SU-DHL-6 (cell line): ENCODE measurements around the gene MAP2.

Source experiments
- CTCF ChIP-seq: fragments of 200-600 bp; sonication (generic); IDR thresholded peaks from one replicate; pipeline ENCODE4 v1.5.1; 2017; ENCODE audit warnings: antibody characterized with exemption, mild to moderate bottlenecking, low read length, moderate library complexity; ENCODE audit not compliant: insufficient read depth, poor library complexity, severe bottlenecking
- EZH2phosphoT487 ChIP-seq: fragments of 200-600 bp; sonication (generic), shearing (Covaris generic); conservative IDR thresholded peaks from 2 replicates; pipeline ENCODE4 v1.6.1; 2018; ENCODE audit warnings: mild to moderate bottlenecking, antibody characterized with exemption, low read length, moderate library complexity, mixed read lengths

- TF ChIP-seq CTCF (no peak), EZH2phosphoT487 (no peak)
Measured at GRCh38 chr2:209534228-209534627, 110.4 kb downstream of the MAP2 start.
